ENCODE results near the gene SHANK2.
"Not testable (repeated sequence)": the region's sequence is repeated elsewhere in the genome, so short reads cannot be mapped to it uniquely, and the experiment has no call there.

The SHANK2 gene

DNA sequence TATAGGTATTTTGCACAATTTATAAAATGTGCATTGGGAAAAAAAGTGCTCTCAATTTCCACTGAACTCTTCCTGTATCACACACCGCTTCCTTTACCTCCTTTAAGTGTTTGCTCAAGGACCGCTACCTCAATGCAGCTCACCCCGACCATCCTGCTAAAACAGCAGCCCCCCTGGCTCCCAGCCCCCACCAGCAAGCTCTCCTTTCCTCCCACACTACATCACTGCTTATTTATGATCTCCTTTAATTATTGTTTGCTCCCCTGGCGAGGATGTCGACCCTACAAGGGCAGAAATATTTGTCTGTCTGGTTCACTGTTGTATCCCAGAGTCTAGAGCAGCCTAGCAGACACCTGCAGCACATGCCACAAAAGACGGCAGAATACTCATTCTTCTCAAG, 10.0 kb downstream of the SHANK2 start:
- no peak for DNase-seq

DNA sequence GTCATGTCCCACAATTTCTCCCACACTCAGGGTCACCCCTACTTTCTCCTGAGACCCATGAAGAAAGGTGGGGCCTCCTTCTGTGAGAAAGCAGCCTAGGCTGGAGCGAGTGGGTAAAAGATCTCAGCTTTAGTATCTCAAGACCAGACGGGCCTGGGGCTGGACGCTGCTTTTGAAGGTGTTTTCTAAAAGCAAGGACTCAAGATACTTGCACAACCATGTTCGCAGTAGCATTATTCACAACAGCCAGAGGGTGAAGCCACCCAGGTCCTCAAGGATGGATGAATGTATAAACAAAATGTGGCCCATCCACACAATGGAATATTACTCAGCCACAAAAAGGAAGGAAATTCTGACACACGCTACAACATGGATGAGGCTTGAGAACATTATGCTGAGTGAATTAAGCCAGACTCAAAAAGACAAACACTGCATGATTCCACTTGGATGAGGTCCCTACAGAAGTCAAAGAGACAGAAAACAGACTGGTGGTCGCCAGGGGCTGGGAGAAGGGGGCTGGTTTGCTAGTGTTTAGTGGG, 10.6 kb downstream of the SHANK2 start:
- DNase-seq = no peak

DNA sequence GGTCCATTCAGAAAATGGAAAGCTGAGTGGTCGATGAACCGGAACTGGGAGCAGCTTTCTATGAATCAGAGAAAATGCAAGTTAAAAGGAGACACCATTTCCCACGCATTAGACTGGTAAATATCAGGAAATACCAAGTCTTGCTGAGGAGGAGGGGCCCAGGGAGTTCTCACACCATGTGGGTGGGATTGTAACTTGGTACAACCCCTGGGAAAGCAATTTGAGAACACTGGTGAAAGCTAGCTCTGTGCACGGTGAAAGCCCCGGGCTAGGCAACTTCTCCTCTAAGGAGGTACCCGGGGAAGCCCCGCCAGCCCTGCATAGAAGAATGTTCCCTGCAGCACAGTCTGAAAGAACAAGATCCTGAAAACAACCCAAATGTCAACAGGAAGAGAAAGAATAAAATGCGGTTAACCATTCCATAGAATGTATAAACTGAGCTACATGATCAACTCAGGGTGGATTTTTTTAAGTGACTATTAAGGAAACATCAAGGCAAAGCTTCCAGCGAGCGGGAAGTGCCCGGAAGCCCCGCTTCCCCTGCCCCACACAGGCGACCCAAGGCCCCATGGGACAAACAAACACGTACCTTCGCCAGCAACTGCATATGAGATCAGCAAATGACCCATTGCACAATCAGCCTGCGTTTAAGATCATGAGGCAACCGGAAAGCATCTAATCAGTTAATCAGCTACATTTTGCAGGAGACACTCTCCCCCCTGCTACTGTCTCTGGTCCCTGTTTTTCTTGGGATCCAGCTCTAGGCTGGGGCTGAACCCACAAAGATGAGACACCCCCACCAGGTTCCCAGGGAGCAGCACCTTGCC, 11.3 kb downstream of the SHANK2 start:
- DNase-seq = peak; percentile 56

DNA sequence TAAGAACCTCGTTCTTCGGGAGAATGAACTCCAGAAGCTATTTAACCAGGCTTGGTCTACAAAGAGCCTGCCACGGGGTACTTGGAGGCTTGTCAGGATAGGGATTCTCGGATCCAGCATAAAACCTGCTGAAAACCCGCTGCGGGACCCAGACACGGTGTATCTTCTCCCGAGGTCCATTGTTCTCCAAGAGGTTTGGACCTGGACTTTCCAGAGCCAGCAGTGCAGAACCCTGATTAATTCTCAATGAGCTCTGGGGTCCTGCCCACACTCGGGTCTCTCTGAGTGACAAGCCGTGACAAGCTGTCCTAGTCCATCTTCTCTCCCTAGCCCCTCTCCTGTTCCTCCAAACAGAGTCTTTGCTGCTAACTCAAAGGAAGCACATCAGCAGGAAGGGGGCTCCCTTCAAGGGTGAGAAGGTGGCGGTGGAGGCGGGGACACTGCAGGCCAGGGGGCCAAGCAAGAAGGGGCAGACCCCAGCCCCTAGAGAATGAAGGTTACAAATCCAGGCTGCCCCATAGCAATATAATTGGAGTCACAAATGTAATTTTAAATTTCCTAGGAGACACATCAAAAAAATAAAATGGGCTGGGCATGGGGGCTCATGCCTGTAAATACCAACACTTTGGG, 12.2 kb downstream of the SHANK2 start:
- no peak for DNase-seq

DNA sequence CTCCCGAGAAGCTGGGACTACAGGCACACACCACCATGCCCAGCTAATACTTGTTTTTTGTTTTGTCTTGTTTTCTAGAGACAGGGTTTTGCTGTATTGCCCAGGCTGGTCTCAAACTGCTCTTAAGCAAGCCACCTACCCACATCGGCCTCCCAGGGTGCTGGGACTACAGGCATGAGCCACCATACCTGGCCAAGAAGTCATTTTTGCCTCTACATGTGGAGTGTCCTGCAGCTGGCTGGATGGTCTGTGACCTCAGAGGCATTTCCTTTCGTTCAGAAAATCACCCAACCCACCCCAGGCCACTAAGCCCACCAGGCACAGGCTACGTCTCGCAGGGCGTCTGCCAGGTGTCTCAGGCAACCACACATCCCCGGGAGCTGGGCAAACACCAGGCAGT, 12.8 kb downstream of the SHANK2 start:
- DNase-seq = no peak

DNA sequence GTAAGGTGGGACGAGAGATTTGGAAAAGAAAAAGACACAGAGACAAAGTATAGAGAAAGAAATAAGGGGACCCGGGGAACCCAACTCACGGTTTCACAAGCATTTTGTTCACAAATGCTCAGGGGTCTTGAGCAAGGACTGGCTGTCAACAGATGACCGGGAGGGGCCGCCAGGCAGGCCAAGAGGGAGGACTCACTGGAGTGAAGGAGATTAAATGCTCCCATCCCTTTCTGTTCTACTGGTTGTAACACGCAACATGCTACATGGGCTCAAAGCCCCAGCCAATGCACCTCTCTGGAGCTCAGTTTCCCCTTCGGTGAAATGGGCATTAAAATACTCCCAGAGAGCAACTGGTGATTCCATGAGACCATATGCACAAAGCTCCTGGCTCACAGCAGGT, 13.4 kb downstream of the SHANK2 start:
- no peak for DNase-seq

DNA sequence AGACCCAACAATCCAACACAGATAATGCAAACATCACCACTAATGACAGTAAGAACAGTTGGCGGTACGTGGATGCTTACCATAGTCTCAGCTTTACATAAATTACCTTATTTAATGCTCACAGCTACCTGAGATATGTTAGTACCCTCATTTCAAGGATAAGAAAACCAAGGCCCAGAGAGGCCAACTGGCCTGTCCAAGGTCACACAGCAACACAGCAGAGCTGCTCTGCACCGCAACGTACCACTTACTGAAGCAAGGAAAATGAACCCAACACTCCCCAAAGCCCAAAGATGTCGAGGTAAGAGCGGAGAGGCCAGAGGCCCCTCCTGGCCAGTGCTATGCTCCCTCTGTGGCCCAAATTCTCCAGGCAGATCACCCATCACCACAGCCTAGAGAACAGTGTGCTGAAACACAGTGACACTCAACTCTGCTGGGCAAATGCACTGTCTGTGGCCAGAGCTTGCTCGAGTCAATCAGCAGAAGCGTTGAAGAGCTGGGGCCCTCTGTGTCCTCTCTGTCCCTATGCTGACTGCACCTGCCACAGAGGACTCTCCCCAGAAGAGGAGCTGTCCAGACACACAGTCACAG, 14.0 kb downstream of the SHANK2 start:
- no peak for DNase-seq

DNA sequence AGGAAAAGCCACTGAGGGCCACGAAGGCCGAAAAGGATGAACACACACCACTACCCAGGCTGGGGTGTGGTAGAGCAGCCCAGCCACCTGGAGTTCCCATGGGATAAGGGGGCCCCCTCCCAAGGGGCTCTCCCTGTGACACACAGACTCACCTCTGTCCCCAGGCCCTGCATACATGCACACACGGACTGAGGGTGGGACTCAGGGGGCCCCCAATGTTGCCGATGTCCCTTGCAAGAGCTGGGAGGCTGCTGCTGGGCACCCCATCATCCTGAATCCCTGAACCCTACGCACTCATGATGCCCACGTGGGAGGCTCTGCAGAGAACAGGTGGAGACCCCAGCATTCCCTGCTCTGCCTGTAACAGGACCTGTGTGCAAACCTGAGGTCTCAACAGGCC, 14.5 kb downstream of the SHANK2 start:
- DNase-seq = no peak

DNA sequence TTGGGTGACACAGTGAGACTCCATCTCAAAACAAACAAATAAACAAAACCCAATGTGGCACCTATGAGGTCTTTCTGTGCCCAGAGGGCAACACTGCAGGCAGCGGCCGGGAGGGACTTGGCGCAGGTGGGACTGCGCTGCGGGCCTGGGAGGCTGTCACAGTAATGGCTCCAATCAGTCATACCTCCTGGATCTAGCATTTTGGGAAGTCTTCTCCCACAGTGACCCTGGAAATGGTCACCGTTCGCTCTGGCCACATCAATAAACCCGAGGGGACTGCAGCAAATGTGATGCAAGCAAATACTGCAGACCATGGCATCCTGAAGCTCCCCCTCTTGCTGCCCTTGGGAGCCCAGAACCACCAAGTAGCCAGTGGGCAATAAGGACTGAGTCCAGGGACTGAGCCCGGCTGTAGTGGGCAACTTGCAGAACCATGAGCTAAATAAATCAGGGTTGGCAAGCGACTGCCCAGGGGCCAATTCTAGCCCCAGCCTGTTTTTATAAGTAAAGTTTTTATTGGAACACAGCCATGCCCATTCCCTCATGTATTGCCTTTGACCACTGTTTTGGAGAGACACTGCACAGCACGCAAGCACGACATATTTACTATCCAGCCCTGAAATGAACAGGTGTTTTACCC, 15.4 kb downstream of the SHANK2 start:
- no peak for DNase-seq

DNA sequence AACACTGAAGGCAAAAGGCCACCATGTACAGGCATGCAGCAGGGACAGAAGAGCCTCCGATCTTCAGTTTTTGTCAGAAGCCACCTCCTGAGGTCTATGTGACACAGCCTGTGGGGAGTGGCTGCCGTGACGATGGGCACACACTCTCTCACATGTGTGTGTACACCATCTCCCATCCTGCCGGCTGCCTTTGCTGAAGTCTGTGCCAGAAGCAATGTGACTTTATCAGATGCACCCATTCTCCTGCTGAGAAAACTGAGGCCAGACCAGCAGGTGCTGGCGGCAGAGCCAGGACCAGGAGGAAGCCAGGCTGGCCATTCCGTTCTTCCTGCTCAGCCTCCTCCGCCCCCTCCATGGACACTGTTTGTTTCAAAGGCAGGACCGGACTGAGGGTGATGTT, 16.7 kb downstream of the SHANK2 start:
- no peak for DNase-seq

DNA sequence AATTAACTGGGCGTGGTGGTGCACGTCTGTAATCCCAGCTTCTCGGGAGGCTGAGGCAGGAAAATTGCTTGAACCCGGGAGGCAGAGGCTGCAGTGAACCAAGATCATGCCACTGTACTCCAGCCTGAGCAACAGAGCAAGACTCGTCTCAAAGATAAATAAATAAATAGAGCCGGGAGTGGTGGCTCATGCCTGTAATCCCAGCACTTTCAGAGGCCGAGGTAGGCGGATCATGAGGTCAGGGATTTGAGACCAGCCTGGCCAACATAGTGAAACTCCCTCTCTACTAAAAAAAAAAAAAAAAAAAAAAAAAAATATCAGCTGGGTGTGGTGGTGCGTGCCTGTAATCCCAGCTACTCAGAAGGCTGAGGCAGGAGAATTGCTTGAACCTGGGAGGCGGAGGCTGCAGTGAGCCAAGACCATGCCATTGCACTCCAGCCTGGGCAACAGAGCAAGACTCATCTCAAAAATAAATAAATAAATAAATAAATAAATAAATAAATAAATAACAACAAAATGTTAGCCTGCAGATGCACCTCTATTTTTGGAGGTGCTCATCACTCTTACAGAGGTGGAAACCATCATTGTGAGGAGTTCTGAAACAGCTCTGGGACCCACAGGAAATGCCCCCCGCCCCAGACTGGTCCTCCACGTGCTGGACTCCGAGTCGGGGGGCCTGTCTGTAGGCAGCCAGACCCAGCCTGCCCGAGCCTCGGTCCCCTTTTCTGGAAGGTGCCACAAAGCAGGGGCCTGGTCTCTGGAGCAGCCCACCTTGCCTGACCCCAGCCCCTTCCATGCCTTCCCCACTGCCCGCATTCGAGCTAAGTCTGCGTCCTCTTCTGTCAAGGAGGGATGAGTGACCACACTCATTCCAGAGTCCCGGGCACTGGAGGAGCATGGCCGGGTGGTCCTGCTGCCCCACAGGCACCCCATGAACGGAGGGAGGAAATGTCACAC, 18.2 kb downstream of the SHANK2 start:
- not testable (repeated sequence) for DNase-seq

DNA sequence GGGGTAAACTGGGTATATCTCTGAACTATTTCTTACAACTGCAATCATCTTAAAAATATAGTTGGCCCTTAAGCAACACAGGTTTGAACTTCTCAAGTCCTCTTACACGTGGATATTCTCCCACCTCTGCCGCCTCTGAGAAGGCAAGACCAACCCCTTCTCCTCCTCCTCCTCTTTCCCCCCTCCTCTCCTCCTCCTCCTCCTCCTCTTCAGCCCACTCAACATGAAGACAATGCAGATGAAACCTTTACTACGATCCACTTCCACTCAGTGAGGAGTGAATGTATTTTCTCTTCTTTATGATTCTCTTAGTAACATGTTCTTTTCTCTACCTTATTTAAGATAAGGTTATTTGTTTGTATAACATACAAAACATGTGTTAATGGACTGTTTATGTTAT, 20.0 kb downstream of the SHANK2 start:
- DNase-seq = no peak

DNA sequence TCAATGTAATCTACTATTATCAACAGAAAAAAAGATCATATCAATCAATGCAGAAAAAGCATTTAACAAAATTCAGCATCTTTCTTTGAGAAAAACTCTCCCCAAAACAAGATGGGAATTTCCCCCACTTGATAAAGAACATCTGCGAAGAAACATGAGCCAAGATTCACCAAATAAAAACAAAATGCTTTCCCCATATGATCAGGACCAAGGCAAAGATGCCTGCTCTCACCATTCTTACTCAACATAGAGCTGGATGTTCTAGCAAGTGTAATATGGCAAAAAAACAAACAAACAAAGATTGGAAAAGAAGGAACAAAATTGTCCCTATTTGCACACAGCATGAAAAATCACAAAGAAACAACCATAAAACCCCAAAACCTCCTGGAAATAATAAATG, 23.4 kb downstream of the SHANK2 start:
- DNase-seq = no peak

DNA sequence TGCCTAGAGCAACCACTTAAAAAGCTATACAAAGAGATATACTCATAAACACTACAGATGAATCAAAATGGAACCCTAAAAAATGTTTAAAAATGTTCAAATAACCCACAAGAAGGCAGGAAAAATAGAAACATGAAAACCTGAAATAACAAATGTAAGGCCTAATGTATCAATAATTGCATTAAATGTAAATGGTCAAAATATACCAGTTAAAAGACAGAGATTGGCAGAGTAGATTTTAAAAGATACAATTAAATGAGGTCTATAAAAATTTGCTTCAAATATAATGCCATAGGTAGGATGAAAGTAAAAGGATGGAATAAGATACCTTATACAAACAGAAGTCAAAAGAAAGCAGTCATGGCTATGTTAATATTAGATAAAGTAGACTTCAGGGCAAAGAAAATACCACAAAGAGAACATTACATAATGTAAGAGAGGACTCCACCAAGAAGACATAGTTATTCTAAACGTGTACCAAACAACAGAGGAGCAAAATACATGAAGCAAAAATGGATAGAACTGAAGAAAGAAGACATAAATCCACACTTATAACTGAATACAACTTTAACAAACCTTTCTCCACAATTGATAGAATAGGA, 25.2 kb downstream of the SHANK2 start:
- no peak for DNase-seq

DNA sequence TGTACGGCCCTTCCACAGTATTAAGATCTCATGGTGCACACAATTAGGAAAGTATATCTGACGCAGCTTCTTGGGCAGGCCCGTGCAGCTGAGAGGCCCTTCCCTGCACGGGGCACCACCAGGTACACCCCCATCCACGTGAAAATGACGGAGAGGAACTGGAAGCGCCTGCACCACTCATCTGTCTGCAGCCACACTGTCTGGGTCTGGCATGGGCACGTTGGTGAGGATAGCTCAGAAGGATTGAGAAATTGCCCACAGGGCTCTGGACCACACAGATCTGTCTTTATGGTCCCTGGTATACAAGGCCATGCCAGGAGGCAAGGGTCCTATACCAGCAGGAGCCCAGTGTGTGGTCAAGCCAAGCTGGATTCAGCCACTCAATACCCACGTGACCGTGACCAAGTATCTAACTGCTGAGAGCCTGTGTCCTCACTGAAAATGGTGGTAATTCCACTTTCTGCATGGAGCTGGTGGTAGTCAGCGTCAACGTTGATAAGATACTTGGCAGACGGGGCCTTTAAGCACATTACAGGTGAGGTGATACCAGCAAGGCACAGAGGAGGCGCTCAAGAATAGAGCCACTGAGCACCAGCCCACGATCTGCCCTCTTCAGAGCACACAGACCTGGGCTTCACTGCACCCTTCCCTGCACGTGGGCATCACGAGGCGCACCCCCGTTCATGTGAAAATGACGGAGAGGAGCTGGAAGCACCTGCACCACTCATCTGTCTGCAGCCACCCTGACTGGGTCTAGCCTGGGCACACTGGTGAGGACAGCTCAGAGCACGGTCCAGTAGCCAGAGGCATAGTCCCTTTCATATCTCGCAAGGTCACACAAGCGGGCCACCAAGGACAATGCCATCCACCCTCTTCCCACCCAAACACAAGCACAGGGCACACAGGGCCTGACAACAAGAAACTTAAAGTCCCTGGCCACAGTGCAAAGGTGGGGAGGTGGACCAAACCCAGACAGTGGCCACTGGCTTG, 28.4 kb downstream of the SHANK2 start:
- no peak for DNase-seq

DNA sequence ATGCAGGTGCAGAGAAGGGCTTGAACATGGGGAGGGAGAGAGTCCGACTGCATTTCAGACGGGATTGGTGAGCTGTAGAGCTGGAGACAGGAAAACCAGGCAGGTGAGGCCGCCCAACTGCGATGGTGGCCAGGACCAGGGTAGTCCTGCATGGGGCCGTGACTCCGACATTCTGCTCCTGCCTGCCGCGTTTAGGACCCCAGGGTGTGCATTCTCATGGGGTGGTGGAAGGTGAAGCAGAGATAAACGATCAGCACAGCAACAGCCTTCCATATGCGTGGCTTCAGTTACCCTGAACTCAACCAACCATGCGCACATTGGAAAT, 29.3 kb downstream of the SHANK2 start:
- DNase-seq = no peak

DNA sequence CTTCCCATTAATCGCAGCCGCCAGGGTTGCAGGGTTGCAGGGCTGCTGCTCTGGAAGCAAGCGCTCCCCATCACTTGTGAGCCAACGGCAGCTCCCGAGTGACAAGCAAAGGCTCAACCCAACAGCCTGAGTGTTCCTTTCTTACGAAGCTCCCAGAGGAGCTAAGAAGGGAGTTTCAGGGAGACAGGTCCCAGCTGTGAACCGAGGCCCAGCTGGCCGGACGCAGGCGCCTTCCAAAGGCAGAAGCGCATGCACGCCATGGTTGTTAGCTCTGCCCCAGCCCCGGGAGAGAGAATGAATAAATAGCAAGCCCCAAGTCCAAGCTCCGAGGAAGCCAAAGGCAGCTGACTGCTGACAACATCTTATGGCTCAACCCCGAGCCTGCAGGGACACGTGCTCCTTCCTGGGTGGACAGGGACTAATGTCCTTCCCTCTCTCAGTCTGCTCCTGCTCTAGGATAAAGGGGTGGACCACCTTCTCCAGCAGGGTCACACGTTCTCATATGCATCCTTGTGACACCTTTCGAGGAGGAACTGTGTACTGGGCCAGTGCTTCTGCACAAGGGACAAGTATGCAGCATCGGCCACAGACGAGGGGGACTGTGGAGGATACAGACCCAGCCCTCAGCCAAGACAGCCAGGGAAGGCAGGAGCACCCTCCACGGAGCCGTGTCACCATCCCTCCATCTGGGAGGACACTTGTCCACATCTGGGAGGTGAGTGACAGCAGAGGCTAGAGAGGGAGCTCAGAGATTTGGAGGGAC, 29.9 kb downstream of the SHANK2 start:
- no peak for DNase-seq

DNA sequence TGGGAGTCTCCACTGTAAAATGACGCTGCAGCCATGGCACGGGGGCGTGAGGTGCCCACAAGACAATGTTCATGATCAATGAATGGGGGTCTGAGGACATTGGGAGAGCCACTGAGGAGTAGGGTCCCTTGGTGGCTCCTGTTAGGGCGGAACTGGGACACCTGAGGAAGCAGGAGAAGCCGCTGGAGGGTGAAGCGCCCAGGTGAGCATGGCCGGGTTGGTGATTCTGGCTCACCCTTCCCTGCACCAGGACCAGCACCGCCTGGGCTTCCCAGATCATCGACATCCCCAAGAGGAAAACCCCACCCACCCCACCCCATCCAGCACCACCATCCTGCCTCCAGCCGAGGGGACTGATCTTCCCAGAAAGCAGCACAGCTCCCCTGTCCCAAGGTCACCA, 30.6 kb downstream of the SHANK2 start:
- no peak for DNase-seq

DNA sequence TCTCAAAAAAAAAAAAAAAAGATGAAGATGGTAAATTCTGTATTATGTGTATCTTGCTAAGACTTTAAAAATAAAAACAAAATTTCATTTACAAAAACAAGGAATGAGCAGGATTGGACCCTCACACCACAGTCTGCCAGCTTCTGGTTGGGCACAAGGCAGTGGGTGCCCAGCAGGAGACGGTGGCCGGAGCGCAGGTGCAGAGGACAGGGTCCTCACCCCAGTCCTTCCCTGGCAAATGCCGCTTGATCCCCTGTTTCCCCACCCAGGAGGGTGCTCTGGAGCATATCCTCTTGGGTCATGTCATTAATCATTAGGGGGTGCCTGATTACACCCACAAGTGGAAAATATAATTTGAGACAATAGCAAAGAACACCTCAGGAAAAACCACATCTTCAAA, 31.2 kb downstream of the SHANK2 start:
- no peak for DNase-seq
